Thoracic aorta (tissue), 2 donors: Measurements from ENCODE around the gene FUT7. TPM values are rescaled to one million over a fixed set of nuclear protein-coding genes. Genes with fewer than 3 reads are reported as not detected.

Source experiments
- ATAC-seq: fragments of 150-250 bp; one replicate; pipeline ENCODE4 v1.8.0; 2017; ENCODE audit warnings: low read depth; ENCODE audit not compliant: insufficient number of reproducible peaks, low FRiP score
- DNase-seq: peaks from one replicate; pipeline ENCODE4 v3.0.0-alpha.2; 2020; ENCODE audit warnings: low spot score
- H3K27ac ChIP-seq, 2 donors: fragments of 200-600 bp; sonication (generic); 1 replicate in 1 of 2; 2 replicates in 1 of 2; pipeline ENCODE4 v1.5.1; 2016; ENCODE audit warnings: mild to moderate bottlenecking in 2 of 2, moderate library complexity in 2 of 2
- H3K27me3 ChIP-seq: fragments of 200-600 bp; sonication (generic); replicated peaks from 2 replicates; pipeline ENCODE4 v1.6.0; 2016; ENCODE audit warnings: mild to moderate bottlenecking; ENCODE audit not compliant: insufficient read depth
- H3K36me3 ChIP-seq: fragments of 200-600 bp; sonication (generic); one replicate; pipeline ENCODE4 v1.5.1; 2016
- H3K4me1 ChIP-seq, 2 donors: fragments of 200-600 bp; sonication (generic); 1 replicate in 1 of 2; 2 replicates in 1 of 2; pipeline versions ENCODE4 v1.5.1 to v1.6.0; 2016; ENCODE audit warnings: low read depth in 2 of 2, mild to moderate bottlenecking in 1 of 2; ENCODE audit not compliant: control insufficient read depth in 1 of 2
- H3K4me3 ChIP-seq: fragments of 200-600 bp; sonication (generic); 2 replicates; pipeline ENCODE4 v1.5.1; 2016; ENCODE audit warnings: mild to moderate bottlenecking
- H3K9me3 ChIP-seq: fragments of 200-600 bp; sonication (generic); 2 replicates; pipeline ENCODE4 v1.5.1; 2016
- CTCF ChIP-seq: fragments of 200-600 bp; sonication (generic); IDR thresholded peaks from one replicate; pipeline ENCODE4 v1.5.1; 2019; ENCODE audit warnings: antibody characterized with exemption
- total RNA-seq, 2 donors: library from RNA; depleted of rRNA; stranded (reverse); fragments of >200 nt; gene quantifications; one replicate each; pipeline versions ENCODE4 v1.1.0 to v1.2.3, GENCODE V29; 2016

FUT7 gene
- total RNA-seq, 2 donors from 2014 or later, result not detected

GRCh38 chr9:137002646-137003041, 29.2 kb downstream of the FUT7 start:
- H3K27ac ChIP-seq, result no peak overlapping the region
- H3K4me1 ChIP-seq, result no peaks in the 10 kb centered on the region
- ATAC-seq (no peak), DNase-seq (no peak)
- TF ChIP-seq CTCF, result no peak
- no peak overlapping the region for H3K4me3 ChIP-seq
- H3K9me3 ChIP-seq, result no peaks in the 10 kb centered on the region
- no peaks in the 10 kb centered on the region for H3K36me3 ChIP-seq
- H3K27me3 ChIP-seq, result no peaks in the 10 kb centered on the region

- Histone ChIP-seq H3K9me3 (no peaks in the 10 kb centered on the region), H3K27me3 (no peaks in the 10 kb centered on the region), H3K36me3 (no peaks in the 10 kb centered on the region), H3K4me1 (peaks cover 0 to under 1% of the 10 kb centered on the region in 2 donors), H3K4me3 (no peak overlapping the region), H3K27ac (no peak overlapping the region)
- no peak for TF ChIP-seq CTCF
- DNase-seq (no peak), ATAC-seq (no peak)
Measured at GRCh38 chr9:137001857-137002645, 29.8 kb downstream of the FUT7 start.

- no peak overlapping the region for H3K27ac ChIP-seq
Measured at GRCh38 chr9:137000177-137000930, 31.5 kb downstream of the FUT7 start.

GRCh38 chr9:136997830-136998234, 34.1 kb downstream of the FUT7 start:
- DNase-seq, result no peak
- no peak overlapping the region for H3K4me3 ChIP-seq
- H3K9me3 ChIP-seq, result no peaks in the 10 kb centered on the region
- H3K4me1 ChIP-seq, result peaks cover 22 to 33% of the 10 kb centered on the region in 2 donors
- no peaks in the 10 kb centered on the region for H3K27me3 ChIP-seq
- no peaks in the 10 kb centered on the region for H3K36me3 ChIP-seq
- no peak for ATAC-seq
- no peak overlapping the region for H3K27ac ChIP-seq
- no peak for TF ChIP-seq CTCF

More at GRCh38 chr9:137000177-137000930, 31.5 kb downstream of the FUT7 start:
- Histone ChIP-seq H3K36me3 (no peaks in the 10 kb centered on the region), H3K27me3 (no peaks in the 10 kb centered on the region), H3K9me3 (no peaks in the 10 kb centered on the region), H3K4me1 (peaks cover 15 to 18% of the 10 kb centered on the region in 2 donors), H3K4me3 (no peak overlapping the region)
- no peak for TF ChIP-seq CTCF
- ATAC-seq (no peak), DNase-seq (no peak)

- Histone ChIP-seq H3K9me3 (no peaks in the 10 kb centered on the region), H3K4me1 (peaks cover 24 to 37% of the 10 kb centered on the region in 2 donors), H3K4me3 (no peak overlapping the region), H3K36me3 (no peaks in the 10 kb centered on the region), H3K27ac (no peak overlapping the region), H3K27me3 (no peaks in the 10 kb centered on the region)
- DNase-seq, result no peak
- TF ChIP-seq CTCF, result no peak
- ATAC-seq, result no peak
Measured at GRCh38 chr9:136997371-136997770, 34.5 kb downstream of the FUT7 start.
